T-helper 1 cell treated with Interleukin-12 subunit alpha and Interleukin-12 subunit beta and Interleukin-4 antibody, amounts not matched to agents 30 ng/mL and 1 ng/mL, for 36 hours (primary cell): ENCODE results near the gene SDCCAG8. TPM values are rescaled to one million over a fixed set of nuclear protein-coding genes. Genes with fewer than 3 reads are reported as not detected.

Experiments
- intact Hi-C: fragments of 100-400 bp; cut with micrococcal nuclease; formaldehyde crosslinking; loops from one replicate; pipeline ENCODE4 v1.15.1; 2024
- total RNA-seq: library from RNA; stranded (reverse); gene quantifications from 2 replicates; pipeline ENCODE4 v1.2.3, GENCODE V29; 2022

The SDCCAG8 gene
- total RNA-seq, 1 donor from 2014 or later: 24.9 TPM

GRCh38 chr1:243535014-243535413 is 279.2 kb downstream of the SDCCAG8 start:
- intact Hi-C loops: no loop called here

GRCh38 chr1:243539636-243540035 is 283.8 kb downstream of the SDCCAG8 start:
- intact Hi-C loops: no loop called here

GRCh38 chr1:243542739-243543415 is 287.0 kb downstream of the SDCCAG8 start:
- intact Hi-C loops: no loop called here

GRCh38 chr1:243543501-243543900 is 287.7 kb downstream of the SDCCAG8 start:
- intact Hi-C loops: no loop called here

GRCh38 chr1:243546457-243546856 is 290.6 kb downstream of the SDCCAG8 start:
- intact Hi-C loops: no loop called here

GRCh38 chr1:243547891-243548290 is 292.1 kb downstream of the SDCCAG8 start:
- intact Hi-C loops: no loop called here

GRCh38 chr1:243548516-243548915 is 292.7 kb downstream of the SDCCAG8 start:
- intact Hi-C loops: no loop called here

- intact Hi-C loops: no loop called here
Measured at GRCh38 chr1:243549108-243549507, 293.3 kb downstream of the SDCCAG8 start.

Other genes with a start within 250 kb of the SDCCAG8 start
- gene CEP170, start 760 bp upstream of the SDCCAG8 start, total RNA-seq: 42.7 and 43.2 TPM in 2 replicates